SK-N-SH treated with all-trans-retinoic acid at 6 μM for 48 hours (cell line): ENCODE results near the gene FAM20B.

Source experiments
- ARNTL ChIP-seq: fragments of 450-650 bp; formaldehyde crosslinking; IDR thresholded peaks from 2 replicates; pipeline ENCODE4 v1.5.0; 2020; ENCODE audit warnings: low read depth, mild to moderate bottlenecking, moderate library complexity, borderline replicate concordance
- BACH2 ChIP-seq: fragments of 250-450 bp; sonication (Bioruptor Pico); IDR thresholded peaks from 2 replicates; pipeline ENCODE4 v1.9.0; 2021; ENCODE audit warnings: mild to moderate bottlenecking, borderline replicate concordance
- ISL1 ChIP-seq: fragments of 250-450 bp; sonication (Bioruptor Pico); IDR thresholded peaks from 2 replicates; pipeline ENCODE4 v2.1.2; 2022; ENCODE audit warnings: mild to moderate bottlenecking, moderate library complexity
- TOX ChIP-seq: fragments of 250-450 bp; sonication (Bioruptor Pico); IDR thresholded peaks from 2 replicates; pipeline ENCODE4 v1.8.0; 2021; ENCODE audit warnings: mild to moderate bottlenecking, moderate library complexity, borderline replicate concordance
- ZNF8 ChIP-seq: fragments of 450-650 bp; formaldehyde crosslinking; IDR thresholded peaks from 2 replicates; pipeline ENCODE4 v1.5.0; 2020; ENCODE audit warnings: mild to moderate bottlenecking, moderate library complexity
- TF ChIP-seq, protein P1 (sequence below): fragments of 250-450 bp; sonication (Bioruptor Pico); IDR thresholded peaks from 2 replicates; pipeline ENCODE4 v1.8.0; 2020; ENCODE audit warnings: mild to moderate bottlenecking, moderate library complexity, borderline replicate concordance
- TF ChIP-seq, protein P2 (sequence below): fragments of 250-450 bp; sonication (Bioruptor Pico); IDR thresholded peaks from 2 replicates; pipeline ENCODE4 v1.5.1; 2020; ENCODE audit warnings: low read depth, mild to moderate bottlenecking, moderate library complexity
- TF ChIP-seq, protein P3 (sequence below): fragments of 250-450 bp; sonication (Bioruptor Pico); IDR thresholded peaks from 2 replicates; pipeline ENCODE4 v1.8.0; 2021; ENCODE audit warnings: low read depth, mild to moderate bottlenecking, moderate library complexity, borderline replicate concordance

DNA sequence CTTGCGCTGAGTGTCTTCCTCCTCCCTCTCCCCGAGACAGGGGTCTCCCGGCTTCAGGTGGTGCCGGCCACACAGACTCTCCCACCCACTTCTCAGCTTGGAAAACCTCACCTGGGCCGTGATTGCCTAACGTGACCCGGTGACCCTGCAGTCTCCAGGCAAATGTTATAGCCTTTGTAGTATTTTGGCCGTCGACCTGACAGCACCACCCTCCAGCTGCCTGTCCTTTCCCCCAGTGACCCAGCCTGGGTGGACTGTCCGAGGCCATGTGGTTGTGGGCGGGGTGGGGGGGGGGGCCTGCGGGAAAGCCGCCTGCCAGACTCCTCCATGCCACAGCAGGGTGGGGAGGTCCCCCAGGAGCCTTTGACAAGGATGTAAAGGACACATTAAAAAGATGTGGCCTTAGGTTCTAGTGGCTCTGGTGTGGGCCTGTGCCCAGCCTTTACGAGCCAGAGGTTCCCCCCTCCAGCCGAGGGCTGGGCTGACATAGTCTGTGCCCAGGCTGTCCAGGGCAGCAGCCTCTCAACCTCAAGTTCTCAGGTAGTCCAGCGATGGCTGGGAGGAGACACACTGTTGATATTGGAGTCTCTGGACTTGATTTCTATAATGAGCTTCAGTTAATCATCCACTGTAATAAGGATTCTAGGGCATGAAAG lies 64.3 kb downstream of the FAM20B start:
- TF ChIP-seq BACH2 (no peak), ZNF8 (CRISPR knock-in tag) (no peak), TOX (CRISPR knock-in tag) (no peak), ARNTL (CRISPR knock-in tag) (no peak), ISL1 (CRISPR knock-in tag) (no peak)
- TF ChIP-seq, protein P1, sequence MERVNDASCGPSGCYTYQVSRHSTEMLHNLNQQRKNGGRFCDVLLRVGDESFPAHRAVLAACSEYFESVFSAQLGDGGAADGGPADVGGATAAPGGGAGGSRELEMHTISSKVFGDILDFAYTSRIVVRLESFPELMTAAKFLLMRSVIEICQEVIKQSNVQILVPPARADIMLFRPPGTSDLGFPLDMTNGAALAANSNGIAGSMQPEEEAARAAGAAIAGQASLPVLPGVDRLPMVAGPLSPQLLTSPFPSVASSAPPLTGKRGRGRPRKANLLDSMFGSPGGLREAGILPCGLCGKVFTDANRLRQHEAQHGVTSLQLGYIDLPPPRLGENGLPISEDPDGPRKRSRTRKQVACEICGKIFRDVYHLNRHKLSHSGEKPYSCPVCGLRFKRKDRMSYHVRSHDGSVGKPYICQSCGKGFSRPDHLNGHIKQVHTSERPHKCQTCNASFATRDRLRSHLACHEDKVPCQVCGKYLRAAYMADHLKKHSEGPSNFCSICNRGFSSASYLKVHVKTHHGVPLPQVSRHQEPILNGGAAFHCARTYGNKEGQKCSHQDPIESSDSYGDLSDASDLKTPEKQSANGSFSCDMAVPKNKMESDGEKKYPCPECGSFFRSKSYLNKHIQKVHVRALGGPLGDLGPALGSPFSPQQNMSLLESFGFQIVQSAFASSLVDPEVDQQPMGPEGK (CRISPR knock-in tag): no peak
- TF ChIP-seq, protein P2, sequence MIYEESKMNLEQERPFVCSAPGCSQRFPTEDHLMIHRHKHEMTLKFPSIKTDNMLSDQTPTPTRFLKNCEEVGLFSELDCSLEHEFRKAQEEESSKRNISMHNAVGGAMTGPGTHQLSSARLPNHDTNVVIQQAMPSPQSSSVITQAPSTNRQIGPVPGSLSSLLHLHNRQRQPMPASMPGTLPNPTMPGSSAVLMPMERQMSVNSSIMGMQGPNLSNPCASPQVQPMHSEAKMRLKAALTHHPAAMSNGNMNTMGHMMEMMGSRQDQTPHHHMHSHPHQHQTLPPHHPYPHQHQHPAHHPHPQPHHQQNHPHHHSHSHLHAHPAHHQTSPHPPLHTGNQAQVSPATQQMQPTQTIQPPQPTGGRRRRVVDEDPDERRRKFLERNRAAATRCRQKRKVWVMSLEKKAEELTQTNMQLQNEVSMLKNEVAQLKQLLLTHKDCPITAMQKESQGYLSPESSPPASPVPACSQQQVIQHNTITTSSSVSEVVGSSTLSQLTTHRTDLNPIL (CRISPR knock-in tag): no peak
- TF ChIP-seq, protein P3, sequence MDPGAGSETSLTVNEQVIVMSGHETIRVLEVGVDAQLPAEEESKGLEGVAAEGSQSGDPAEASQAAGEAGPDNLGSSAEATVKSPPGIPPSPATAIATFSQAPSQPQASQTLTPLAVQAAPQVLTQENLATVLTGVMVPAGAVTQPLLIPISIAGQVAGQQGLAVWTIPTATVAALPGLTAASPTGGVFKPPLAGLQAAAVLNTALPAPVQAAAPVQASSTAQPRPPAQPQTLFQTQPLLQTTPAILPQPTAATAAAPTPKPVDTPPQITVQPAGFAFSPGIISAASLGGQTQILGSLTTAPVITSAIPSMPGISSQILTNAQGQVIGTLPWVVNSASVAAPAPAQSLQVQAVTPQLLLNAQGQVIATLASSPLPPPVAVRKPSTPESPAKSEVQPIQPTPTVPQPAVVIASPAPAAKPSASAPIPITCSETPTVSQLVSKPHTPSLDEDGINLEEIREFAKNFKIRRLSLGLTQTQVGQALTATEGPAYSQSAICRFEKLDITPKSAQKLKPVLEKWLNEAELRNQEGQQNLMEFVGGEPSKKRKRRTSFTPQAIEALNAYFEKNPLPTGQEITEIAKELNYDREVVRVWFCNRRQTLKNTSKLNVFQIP: no peak
